Measurements from ENCODE around the gene AGAP1. TPM values are rescaled to one million over a fixed set of nuclear protein-coding genes. Genes with fewer than 3 reads are reported as not detected.

AGAP1 gene
- total RNA-seq, 4 donors from 2014 or later = 7.2 to 19.6 (median 15.2) TPM

DNA sequence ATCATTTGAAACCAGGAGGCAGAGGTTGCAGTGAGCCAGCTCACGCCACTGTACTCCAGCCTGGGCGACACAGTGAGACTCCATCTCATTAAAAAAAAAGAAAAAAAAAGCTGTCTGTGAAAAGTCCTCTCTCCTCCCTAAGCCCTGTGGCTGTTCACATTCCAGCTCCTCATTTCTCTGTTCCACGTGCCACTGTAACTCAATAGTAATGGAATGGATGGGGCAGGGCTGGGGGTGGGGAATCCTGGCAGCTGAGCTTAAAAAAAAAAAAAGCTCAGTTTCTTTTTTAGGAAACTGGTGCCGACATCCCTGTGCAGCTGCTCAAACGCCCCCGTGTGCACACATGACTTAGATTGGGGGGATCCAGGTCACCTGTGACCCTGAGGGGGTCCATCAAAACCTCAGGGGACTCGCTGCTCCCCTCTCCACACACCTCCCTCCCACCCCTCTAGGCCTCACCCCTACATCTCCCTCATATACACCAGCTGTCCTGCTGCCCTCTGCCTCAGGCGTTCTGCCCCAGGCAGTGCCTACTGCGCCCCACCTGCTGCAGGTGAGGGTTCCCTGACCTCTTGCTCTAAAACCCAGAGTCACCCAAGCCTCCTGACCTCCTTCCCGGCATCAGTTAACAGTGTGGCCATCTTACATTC is 255.4 kb downstream of the AGAP1 start:
- no peak overlapping the region for H3K27ac ChIP-seq
- intact Hi-C loops (cut with DNase I) = loop anchor here (5.0 to 10.0 kb wide), 2 partner anchors 152 to 614 kb away; no protein-coding TSS in a partner anchor
- 63 to 70% methylated on average over 10 of the region's 10 CpGs for WGBS, 2 donors

DNA sequence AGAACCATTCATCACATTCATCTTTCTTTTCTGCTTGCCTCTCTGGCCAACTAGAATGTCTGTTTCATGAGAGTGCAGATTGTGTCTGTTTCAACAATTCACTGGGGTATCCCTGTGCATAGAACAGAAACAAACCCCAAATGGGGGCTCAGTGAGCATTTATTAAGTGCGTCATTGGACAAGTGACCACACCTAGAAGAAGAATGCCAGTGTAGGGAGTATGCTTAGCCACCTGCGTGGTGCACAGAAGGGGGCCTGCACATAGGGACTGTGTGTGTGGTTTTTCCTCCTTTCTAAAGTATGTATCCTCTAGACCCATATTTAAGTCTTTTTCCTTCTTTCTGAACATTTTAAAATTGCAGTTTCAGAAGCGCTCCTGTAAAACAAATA is 255.9 kb downstream of the AGAP1 start:
- TF ChIP-seq, protein P1, sequence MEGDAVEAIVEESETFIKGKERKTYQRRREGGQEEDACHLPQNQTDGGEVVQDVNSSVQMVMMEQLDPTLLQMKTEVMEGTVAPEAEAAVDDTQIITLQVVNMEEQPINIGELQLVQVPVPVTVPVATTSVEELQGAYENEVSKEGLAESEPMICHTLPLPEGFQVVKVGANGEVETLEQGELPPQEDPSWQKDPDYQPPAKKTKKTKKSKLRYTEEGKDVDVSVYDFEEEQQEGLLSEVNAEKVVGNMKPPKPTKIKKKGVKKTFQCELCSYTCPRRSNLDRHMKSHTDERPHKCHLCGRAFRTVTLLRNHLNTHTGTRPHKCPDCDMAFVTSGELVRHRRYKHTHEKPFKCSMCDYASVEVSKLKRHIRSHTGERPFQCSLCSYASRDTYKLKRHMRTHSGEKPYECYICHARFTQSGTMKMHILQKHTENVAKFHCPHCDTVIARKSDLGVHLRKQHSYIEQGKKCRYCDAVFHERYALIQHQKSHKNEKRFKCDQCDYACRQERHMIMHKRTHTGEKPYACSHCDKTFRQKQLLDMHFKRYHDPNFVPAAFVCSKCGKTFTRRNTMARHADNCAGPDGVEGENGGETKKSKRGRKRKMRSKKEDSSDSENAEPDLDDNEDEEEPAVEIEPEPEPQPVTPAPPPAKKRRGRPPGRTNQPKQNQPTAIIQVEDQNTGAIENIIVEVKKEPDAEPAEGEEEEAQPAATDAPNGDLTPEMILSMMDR (IDR thresholded peaks at IDR 0.05) = no peak
- no peak for TF ChIP-seq POLR2A (IDR thresholded peaks at IDR 0.05)
- Histone ChIP-seq H3K27ac (no peak overlapping the region), H3K27me3 (no peaks in the 10 kb centered on the region), H3K9me3 (no peaks in the 10 kb centered on the region), H3K4me3 (no peak overlapping the region), H3K36me3 (peaks cover 0 to 52% (median 0%) of the 10 kb centered on the region in 3 donors), H3K4me1 (peaks cover 0 to 29% (median 9%) of the 10 kb centered on the region in 3 donors)
- no peak for DNase-seq
- WGBS, 2 donors = 92 to 93% methylated on average over 3 of the region's 3 CpGs
- intact Hi-C loops (cut with DNase I) = loop anchor here (5.0 to 10.0 kb wide), 2 partner anchors 152 to 615 kb away; no protein-coding TSS in a partner anchor

More for the DNA sequence above, 255.4 kb downstream of the AGAP1 start:
- H3K36me3 ChIP-seq = peaks cover 0 to 53% (median 0%) of the 10 kb centered on the region in 3 donors
- no peak for DNase-seq
- TF ChIP-seq, protein P1 (IDR thresholded peaks at IDR 0.05) = no peak
- no peak for TF ChIP-seq POLR2A (IDR thresholded peaks at IDR 0.05)
- H3K4me3 ChIP-seq = no peak overlapping the region
- peaks cover 0 to 29% (median 9%) of the 10 kb centered on the region in 3 donors for H3K4me1 ChIP-seq
- H3K9me3 ChIP-seq = no peaks in the 10 kb centered on the region
- H3K27me3 ChIP-seq = no peaks in the 10 kb centered on the region

DNA sequence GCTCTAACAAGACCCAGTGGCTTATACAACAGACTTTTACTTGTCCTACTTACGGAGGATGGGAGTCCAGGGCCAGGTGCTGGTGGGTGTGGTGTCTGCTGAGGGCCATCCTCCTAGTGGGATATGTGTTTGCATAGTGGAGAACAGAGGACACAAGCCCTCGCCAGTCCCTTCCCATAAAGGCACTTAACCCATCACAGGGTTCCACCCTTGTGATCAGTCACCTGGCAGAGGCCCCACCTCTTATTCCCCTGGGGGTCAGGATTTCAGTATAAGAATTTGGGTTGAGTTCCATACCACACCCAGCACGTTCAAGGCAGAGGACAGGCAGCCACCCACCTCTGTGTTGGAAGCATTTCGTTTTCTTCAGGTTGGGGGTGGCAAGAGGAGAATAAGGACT is 259.0 kb downstream of the AGAP1 start:
- no peak for TF ChIP-seq POLR2A (IDR thresholded peaks at IDR 0.05)
- TF ChIP-seq, protein P1 (IDR thresholded peaks at IDR 0.05) = no peak
- Histone ChIP-seq H3K4me3 (no peak overlapping the region), H3K36me3 (peaks cover 0 to 49% (median 0%) of the 10 kb centered on the region in 3 donors), H3K27me3 (no peaks in the 10 kb centered on the region), H3K4me1 (peaks cover 0 to 16% (median 0%) of the 10 kb centered on the region in 3 donors), H3K9me3 (no peaks in the 10 kb centered on the region), H3K27ac (no peak overlapping the region)
- no peak for DNase-seq
- 72 to 83% methylated on average over 3 to 4 of the region's 4 CpGs for WGBS, 2 donors
- intact Hi-C loops (cut with DNase I) = no loop called here

DNA sequence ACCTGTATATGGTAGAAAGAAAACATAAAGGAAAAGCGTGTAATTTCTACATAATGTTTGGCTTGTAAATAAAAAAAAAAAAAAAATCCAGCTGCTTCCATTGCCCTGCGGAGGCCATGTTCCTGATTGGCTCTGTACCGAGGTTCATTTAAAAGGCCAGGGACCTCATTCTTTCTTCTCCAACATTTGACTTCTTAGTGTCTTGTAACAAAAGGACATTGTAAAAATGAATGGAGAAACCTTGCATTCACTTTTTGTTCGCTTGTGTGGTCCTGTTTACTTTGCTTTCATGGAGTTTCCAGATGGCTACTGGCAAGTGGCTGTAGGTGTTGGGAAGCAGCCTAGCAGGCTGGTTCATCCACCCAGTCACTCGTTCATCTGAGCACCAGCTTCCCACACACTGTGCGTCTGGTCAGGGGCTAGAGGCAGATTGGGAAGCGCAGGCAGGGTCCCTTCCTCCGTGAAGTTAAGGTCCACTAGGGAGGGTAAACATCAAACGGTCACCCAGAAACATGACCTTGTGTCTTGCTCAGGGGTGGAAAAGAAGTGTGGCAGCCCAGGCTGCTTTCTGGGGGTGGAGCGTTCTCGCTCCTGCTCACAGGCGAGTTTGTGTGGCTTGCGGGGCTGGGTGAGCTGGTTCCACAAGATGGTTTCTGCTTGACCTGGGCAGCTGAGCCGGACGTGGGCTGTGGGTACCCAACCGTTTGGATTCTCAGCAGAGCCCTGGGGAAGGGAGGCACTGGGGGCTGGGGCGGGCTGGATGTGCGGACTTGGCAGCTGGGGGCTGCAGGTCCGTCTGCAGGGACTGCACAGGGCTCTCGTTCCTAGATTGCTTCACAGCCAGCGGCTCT is 260.7 kb downstream of the AGAP1 start:
- intact Hi-C loops (cut with DNase I) = no loop called here
- Histone ChIP-seq H3K36me3 (peaks cover 0 to 45% (median 0%) of the 10 kb centered on the region in 3 donors), H3K27me3 (no peaks in the 10 kb centered on the region), H3K4me3 (no peak overlapping the region), H3K4me1 (peaks cover 0 to 5% (median 0%) of the 10 kb centered on the region in 3 donors), H3K27ac (no peak overlapping the region), H3K9me3 (no peaks in the 10 kb centered on the region)
- no peak for TF ChIP-seq POLR2A (IDR thresholded peaks at IDR 0.05)
- TF ChIP-seq, protein P1 (IDR thresholded peaks at IDR 0.05) = no peak
- 77 to 86% methylated on average over 14 to 18 of the region's 21 CpGs for WGBS, 2 donors
- DNase-seq = no peak

DNA sequence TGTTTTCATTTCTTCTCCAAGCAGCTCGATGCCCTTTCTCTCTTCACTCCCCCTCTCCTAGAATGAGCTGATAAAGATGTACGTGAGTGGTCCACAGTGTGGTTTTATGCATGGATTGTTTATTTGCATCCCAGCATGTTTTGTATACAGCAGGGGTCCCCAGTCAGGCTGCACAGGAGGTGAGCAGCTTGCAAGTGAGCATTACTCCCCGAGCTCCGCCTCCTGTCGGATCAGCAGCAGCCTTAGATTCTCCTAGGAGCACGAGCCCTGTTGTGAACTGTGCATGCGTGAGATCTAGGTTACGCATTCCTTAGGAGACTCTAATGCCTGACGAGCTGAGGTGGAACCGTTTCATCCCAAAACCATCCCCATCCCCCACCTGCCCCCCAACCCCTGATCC is 262.6 kb downstream of the AGAP1 start:
- no peaks in the 10 kb centered on the region for H3K9me3 ChIP-seq
- intact Hi-C loops (cut with DNase I) = no loop called here
- H3K36me3 ChIP-seq = peaks cover 0 to 26% (median 0%) of the 10 kb centered on the region in 3 donors
- no peaks in the 10 kb centered on the region for H3K27me3 ChIP-seq
- H3K27ac ChIP-seq = no peak overlapping the region
- peaks cover 0 to 5% (median 0%) of the 10 kb centered on the region in 3 donors for H3K4me1 ChIP-seq
- TF ChIP-seq POLR2A (IDR thresholded peaks at IDR 0.05) = no peak
- TF ChIP-seq, protein P1 (IDR thresholded peaks at IDR 0.05) = no peak
- no peak for DNase-seq
- H3K4me3 ChIP-seq = no peak overlapping the region
- 75 to 86% methylated on average over 10 of the region's 10 CpGs for WGBS, 2 donors
